Astrocyte (in vitro differentiated cells and primary cell): Measurements from ENCODE around the gene TRAF3IP1.

ENCODE experiments used
- CTCF ChIP-seq: IDR thresholded peaks from 2 replicates; pipeline ENCODE4 v1.5.1; 2011; ENCODE audit warnings: low read depth, mild to moderate bottlenecking, inconsistent platforms, low read length, moderate library complexity; ENCODE audit not compliant: insufficient read depth
- EZH2 ChIP-seq: IDR thresholded peaks from 2 replicates; pipeline ENCODE4 v1.6.1; 2012; ENCODE audit warnings: mild to moderate bottlenecking, low read length, inconsistent platforms; ENCODE audit not compliant: insufficient read depth

GRCh38 chr2:238420442-238420841, 100.1 kb downstream of the TRAF3IP1 start:
- TF ChIP-seq CTCF = no peak
- TF ChIP-seq EZH2 = no peak
